ENCODE results near the gene MED16.
A peak's percentile ranks its signal among the peaks of the same experiment; 100 is the strongest.

Gene MED16

DNA sequence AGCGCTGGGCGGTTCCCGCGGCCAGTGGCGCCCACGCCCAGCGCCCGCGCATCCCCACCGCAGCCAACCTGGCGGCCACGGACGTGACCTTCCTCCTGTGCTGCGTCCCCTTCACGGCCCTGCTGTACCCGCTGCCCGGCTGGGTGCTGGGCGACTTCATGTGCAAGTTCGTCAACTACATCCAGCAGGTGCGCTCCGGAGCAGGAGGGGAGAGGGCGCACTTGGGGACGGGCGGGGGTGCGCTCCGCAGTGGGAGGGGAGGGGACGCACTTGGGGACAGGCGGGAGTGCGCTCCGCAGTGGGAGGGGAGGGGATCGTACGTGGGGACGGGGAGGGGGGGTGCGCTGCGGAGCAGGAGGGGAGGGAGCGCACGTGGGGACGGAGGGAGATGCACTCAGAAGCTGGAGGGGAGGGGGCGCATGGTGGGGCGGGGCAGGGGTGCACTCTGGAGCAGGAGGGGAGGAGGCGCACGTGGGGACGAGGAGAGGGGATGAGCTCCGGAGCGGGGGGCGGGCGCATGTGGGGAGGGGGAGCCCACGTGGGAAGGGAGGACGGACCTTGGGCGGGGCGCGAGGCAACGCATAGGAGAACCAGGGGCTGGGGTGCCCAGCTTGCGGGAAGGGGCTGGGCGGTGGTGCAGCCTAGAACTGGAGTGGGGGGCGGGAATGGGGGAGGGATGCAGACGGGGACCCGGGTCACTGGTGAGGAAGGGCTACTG lies 25.7 kb upstream of the MED16 start:
- H3K9me3 ChIP-seq (replicated peaks in 1 of 11) = no peaks in the 10 kb centered on the region
- H3K27me3 ChIP-seq = peaks cover 59 to 80% (median 75%) of the 10 kb centered on the region in 11 experiments
- H4K20me1 ChIP-seq = peaks cover 0 to 36% (median 23%) of the 10 kb centered on the region in 11 experiments; a peak in 17 of 22 replicates
- H3K9ac ChIP-seq = no peak overlapping the region
- peaks cover 39 to 48% (median 43%) of the 10 kb centered on the region in 10 experiments for H3K4me1 ChIP-seq
- peak overlapping the region in 7 of 10 experiments; percentile 39 to 60 (median 48); a peak in 8 of 20 replicates for H3K4me3 ChIP-seq
- TF ChIP-seq Cebpa-rat (IDR thresholded peaks at IDR 0.05) = no peak
- peak overlapping the region; percentile 69 to 88 (median 80); a peak in 20 of 22 replicates for H3K4me2 ChIP-seq
- no peak overlapping the region for H3K27ac ChIP-seq
- no peaks in the 10 kb centered on the region for H3K36me3 ChIP-seq

DNA sequence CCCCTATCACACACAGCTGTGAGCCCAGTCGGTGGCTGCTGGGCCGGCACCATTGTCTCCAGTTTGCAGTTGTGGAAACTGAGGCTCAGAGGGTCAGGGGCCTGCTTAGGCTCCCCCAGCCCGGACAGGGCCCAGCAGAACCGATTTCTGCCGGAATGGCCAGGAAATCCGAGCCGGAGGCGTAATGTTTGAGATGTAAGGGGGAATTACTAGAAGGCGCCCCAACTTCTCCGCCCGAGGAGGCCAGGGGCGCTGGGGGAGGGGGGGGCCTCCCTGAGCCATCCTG lies 25.1 kb upstream of the MED16 start:
- TF ChIP-seq Cebpa-rat (IDR thresholded peaks at IDR 0.05) = no peak
- Histone ChIP-seq H3K4me3 (peak overlapping the region; percentile 29 to 60 (median 45); a peak in 14 of 20 replicates), H3K4me1 (peaks cover 37 to 45% (median 41%) of the 10 kb centered on the region in 10 experiments; a peak in 19 of 20 replicates), H3K36me3 (no peaks in the 10 kb centered on the region), H3K27ac (no peak overlapping the region), H3K27me3 (peaks cover 59 to 80% (median 75%) of the 10 kb centered on the region in 11 experiments), H3K4me2 (peak overlapping the region; percentile 65 to 88 (median 80)), H4K20me1 (peaks cover 0 to 36% (median 23%) of the 10 kb centered on the region in 11 experiments; a peak in 17 of 22 replicates), H3K9ac (peak overlapping the region in 2 of 11 experiments; percentile 20 to 26; a peak in 2 of 22 replicates), H3K9me3 (replicated peaks in 1 of 11) (no peaks in the 10 kb centered on the region)

DNA sequence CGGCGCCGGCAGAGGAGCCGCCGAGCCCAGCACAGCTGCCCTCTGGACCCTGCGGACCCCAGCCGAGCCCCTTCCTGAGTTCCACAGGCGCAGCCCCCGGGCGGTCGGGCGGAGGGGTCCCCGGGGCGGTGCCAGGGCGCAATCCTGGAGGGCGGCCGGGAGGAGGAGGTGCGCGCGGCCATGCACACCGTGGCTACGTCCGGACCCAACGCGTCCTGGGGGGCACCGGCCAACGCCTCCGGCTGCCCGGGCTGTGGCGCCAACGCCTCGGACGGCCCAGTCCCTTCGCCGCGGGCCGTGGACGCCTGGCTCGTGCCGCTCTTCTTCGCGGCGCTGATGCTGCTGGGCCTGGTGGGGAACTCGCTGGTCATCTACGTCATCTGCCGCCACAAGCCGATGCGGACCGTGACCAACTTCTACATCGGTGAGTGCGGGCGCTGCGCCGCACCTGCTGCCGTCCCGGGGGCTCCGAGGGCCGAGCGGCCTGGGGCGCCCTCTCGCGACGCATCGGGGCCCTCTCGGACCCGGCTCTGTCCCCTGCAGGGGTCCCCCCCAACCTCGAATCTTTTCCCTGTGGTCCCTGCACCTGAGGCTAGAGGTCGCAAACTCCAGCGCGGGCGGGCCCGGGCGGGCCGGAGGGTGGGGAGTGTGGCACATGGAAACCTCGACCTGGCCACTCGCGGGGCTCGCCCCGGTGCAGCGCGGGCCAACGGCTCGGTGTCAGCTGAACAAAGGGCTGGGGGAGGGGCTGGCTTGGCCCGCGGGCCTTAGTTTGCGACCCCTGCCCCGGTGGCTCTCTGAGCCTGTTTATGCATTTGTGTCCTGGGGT lies 24.6 kb upstream of the MED16 start, which contains the start of gene KISS1R:
TSS of gene KISS1R (plus strand) at position 11 of the 829 bp plus-strand sequence. CDS start at position 181, 170 bp downstream.
- Histone ChIP-seq H3K4me3 (peak within 1 kb of the TSS; percentile 29 to 60 (median 45); a peak in 19 of 20 replicates), H3K27me3 (peaks cover 59 to 80% (median 73%) of the 10 kb centered on the region in 11 experiments), H3K9me3 (replicated peaks in 1 of 11) (no peaks in the 10 kb centered on the region), H3K4me1 (peaks cover 37 to 45% (median 41%) of the 10 kb centered on the region in 10 experiments; a peak in 19 of 20 replicates), H3K27ac (no peak within 1 kb of the TSS), H3K4me2 (peak within 1 kb of the TSS; percentile 65 to 88 (median 80)), H3K9ac (peak within 1 kb of the TSS in 6 of 11 experiments; percentile 3 to 33 (median 20); a peak in 6 of 22 replicates), H3K36me3 (no peaks in the 10 kb centered on the region), H4K20me1 (peaks cover 0 to 36% (median 23%) of the 10 kb centered on the region in 11 experiments; a peak in 17 of 22 replicates)
- TF ChIP-seq Cebpa-rat (IDR thresholded peaks at IDR 0.05) = no peak

DNA sequence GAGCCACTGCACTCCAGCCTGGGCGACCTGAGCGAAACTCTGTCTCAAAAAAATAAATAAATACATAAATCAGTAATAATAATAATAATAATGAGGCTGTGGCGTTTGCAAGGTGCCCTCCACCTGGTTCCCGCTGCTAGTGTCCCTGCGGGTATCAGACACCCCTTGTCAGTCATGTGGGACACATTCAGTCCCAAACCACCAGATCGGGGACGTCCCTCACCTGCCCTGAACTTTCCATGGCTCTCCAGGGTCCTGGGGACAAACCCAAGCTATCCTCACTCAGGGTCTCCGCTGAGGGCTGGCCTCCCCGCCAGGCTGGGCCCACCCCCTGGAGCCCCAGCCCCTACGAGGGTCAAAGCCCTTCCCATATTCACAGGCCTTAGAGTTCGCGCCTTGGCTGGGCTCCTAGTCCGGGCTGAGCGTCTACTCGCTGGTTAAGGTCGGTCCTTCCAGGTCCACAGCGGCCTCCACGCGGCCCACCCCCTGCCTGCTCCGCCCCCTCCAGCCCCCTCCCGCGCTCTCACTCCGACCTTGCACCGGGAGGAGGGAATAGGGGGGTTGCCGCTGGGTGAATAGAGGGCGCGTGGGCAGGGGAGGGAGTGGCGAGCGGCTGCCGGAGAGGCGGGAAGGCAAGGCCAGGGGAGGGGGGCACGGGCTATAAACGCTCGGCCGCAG lies 23.8 kb upstream of the MED16 start:
- Histone ChIP-seq H3K4me3 (peak overlapping the region in 9 of 10 experiments; percentile 29 to 60 (median 44); a peak in 12 of 20 replicates), H3K27me3 (peaks cover 59 to 80% (median 73%) of the 10 kb centered on the region in 11 experiments), H3K4me2 (peak overlapping the region in 10 of 11 experiments; percentile 65 to 88 (median 81); a peak in 20 of 22 replicates), H3K4me1 (peaks cover 37 to 46% (median 41%) of the 10 kb centered on the region in 10 experiments), H4K20me1 (peaks cover 0 to 36% (median 23%) of the 10 kb centered on the region in 11 experiments; a peak in 17 of 22 replicates), H3K9me3 (replicated peaks in 1 of 11) (no peaks in the 10 kb centered on the region), H3K9ac (no peak overlapping the region), H3K36me3 (no peaks in the 10 kb centered on the region), H3K27ac (no peak overlapping the region)
- TF ChIP-seq Cebpa-rat (IDR thresholded peaks at IDR 0.05) = no peak

DNA sequence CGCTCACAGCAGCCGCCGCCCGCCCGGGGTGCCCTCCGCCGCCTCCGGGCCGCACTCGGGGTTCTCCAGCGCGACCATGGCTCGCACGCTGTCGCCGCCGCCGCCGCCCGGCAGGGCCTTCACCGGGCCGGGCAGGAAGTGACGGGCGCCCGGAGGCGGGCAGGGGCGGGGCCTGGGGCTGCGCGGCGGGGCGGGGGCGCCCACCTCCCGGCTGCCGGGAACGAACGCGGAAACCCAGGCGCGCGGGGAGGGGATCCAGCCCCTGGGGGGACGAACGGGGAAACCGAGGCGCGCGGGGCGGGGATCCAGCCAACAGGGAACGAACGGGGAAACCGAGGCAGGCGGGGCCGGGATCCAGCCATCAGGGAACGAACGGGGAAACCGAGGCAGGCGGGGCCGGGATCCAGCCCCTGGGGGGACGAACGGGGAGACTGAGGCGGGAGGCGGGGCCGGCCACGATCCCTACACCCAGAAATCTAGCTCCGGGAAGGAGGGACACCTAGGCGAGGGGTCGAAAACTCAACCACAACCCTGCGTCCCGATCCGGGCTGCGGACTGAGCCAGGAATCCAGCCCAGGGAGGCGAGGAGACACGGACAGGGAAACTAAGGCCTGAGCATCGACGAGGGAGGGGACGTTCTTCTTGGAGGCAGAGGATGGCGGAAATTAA lies 20.2 kb upstream of the MED16 start, which contains the start of gene R3HDM4:
TSS of gene R3HDM4 (minus strand) at position 140 of the 669 bp plus-strand sequence. CDS start at position 78, 62 bp downstream.
- peaks cover 40 to 55% (median 50%) of the 10 kb centered on the region in 10 experiments for H3K4me1 ChIP-seq
- peak within 1 kb of the TSS; percentile 85 to 100 (median 94) for H3K4me2 ChIP-seq
- H3K4me3 ChIP-seq = peak within 1 kb of the TSS; percentile 68 to 90 (median 82)
- peaks cover 28 to 46% (median 40%) of the 10 kb centered on the region in 11 experiments for H3K27me3 ChIP-seq
- H3K27ac ChIP-seq = peak within 1 kb of the TSS; percentile 75 to 95 (median 86)
- H4K20me1 ChIP-seq = peaks cover 0 to 48% (median 39%) of the 10 kb centered on the region in 11 experiments; a peak in 19 of 22 replicates
- no peaks in the 10 kb centered on the region for H3K36me3 ChIP-seq
- peak within 1 kb of the TSS; percentile 80 to 95 (median 88) for H3K9ac ChIP-seq
- TF ChIP-seq Cebpa-rat (IDR thresholded peaks at IDR 0.05) = no peak
- H3K9me3 ChIP-seq (replicated peaks in 1 of 11) = no peaks in the 10 kb centered on the region

DNA sequence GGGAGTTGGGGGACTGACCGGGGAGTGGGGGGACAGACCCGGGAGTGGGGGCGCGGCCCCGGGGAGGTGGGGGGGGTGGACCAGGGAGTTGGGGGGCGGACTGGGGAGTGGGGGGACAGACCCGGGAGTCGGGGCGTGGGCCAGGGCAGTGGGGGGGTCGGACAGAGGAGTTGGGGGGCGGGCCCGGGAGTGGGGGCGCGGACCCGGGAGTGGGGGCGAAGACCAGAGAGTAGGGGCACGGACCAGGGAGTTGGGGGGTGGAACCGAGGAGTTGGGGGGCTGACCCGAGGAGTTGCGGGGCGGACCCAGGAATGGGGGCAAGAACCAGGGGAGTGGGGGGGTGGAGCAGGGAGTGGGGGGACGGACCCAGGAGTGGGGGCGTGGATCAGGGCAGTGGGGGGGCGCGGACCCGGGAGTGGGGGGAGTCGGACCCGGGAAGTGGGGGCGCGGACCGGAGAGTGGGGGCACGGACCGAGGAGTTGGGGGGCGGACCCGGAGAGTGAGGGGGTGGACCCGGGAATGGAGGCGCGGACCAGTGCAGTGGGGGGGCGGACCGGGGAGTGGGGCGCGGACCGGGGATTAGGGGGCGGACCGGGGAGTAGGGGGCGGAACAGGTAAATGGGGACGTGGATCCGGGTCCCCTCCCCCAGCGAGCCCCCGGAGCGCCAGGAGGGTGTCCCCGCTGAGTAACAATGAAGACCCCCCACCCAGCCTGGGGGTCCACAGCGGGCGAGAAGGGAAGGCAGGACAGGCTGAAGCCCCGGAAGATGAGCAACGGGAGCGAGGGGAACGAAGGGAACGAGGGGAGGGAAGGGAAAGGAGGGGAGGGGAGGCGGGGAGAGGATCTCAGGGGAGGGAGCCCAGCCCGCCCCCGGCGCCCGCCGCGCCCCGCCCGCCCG lies 19.4 kb upstream of the MED16 start:
- H3K36me3 ChIP-seq = no peaks in the 10 kb centered on the region
- H4K20me1 ChIP-seq = peaks cover 7 to 48% (median 41%) of the 10 kb centered on the region in 11 experiments; a peak in 21 of 22 replicates
- H3K9me3 ChIP-seq (replicated peaks in 1 of 11) = no peaks in the 10 kb centered on the region
- peak overlapping the region in 9 of 11 experiments; percentile 15 to 58 (median 47); a peak in 10 of 22 replicates for H3K4me2 ChIP-seq
- peak overlapping the region; percentile 58 to 95 (median 85); a peak in 20 of 22 replicates for H3K27ac ChIP-seq
- H3K4me3 ChIP-seq = peak overlapping the region; percentile 68 to 90 (median 82)
- H3K9ac ChIP-seq = peak overlapping the region; percentile 80 to 95 (median 88)
- peaks cover 20 to 39% (median 32%) of the 10 kb centered on the region in 11 experiments for H3K27me3 ChIP-seq
- peaks cover 40 to 56% (median 50%) of the 10 kb centered on the region in 10 experiments for H3K4me1 ChIP-seq
- TF ChIP-seq Cebpa-rat (IDR thresholded peaks at IDR 0.05) = no peak
